ENCODE results near the gene LOXHD1.

The LOXHD1 gene

DNA sequence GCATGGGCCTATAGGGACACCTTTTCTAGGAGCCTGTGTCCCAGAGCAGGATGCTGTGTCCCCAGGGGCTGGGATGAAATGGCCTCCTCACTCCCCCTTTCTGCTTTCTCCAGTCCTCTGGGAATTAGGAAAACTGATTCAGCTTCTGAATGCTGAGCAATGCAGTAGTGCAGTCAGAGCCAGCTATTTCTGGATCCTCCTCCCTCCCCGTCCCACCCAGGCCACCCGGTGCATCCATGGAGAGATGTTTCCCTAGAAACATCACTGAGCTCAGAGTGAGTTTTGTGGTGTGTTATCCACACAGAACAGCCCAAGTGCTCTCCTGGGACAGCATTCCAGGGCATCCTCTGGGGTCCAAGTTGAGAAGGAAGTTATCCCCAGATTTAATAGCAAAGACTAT is 125.5 kb downstream of the LOXHD1 start:
- no peak for DNase-seq

GRCh38 chr18:46528037-46528436 is 129.0 kb downstream of the LOXHD1 start:
- DNase-seq = no peak

- no peak for DNase-seq
Measured at GRCh38 chr18:46519870-46520269, 137.2 kb downstream of the LOXHD1 start.

GRCh38 chr18:46518438-46518837 is 138.6 kb downstream of the LOXHD1 start:
- DNase-seq = no peak

DNA sequence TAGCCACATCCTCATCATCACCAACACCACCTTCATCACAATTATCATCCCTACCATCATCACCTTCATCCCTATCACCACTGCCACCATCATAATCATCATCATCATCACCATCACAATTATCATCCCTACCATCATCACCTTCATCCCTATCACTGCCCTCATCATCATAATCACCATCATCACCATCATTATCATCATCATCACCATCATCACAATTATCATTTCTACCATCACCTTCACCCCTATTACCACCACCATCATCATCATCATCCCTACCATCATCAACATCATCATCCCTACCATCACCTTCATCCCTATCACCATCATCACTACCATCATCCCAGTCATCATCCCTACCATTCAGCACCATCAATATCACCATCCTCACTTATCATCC is 140.5 kb downstream of the LOXHD1 start:
- DNase-seq = no peak

DNA sequence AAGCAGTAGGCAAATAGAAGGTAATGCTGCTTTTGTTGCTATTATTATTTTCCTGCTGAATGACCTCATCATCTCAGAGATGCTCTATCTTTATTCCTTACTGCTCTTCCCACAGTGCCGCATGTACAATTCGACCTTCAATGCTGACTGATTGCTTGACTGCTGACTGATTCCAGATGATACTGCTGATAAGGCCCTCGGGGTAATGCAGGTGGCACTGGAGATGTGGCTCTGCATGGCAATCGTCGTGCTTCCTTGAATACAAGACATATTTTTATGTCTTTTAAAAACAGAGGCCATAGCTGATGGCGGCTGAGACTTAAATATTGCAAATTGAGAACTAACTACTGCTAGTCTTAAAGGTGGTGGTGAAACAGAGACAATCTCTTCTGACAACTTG is 146.6 kb downstream of the LOXHD1 start:
- no peak for DNase-seq

- DNase-seq = no peak
Measured at GRCh38 chr18:46509530-46509929, 147.5 kb downstream of the LOXHD1 start.

GRCh38 chr18:46506974-46507586 is 149.9 kb downstream of the LOXHD1 start:
- DNase-seq = no peak

- no peak for DNase-seq
Measured at GRCh38 chr18:46502444-46502843, 154.6 kb downstream of the LOXHD1 start.

GRCh38 chr18:46497129-46497528 is 159.9 kb downstream of the LOXHD1 start:
- DNase-seq = peak; percentile 2

DNA sequence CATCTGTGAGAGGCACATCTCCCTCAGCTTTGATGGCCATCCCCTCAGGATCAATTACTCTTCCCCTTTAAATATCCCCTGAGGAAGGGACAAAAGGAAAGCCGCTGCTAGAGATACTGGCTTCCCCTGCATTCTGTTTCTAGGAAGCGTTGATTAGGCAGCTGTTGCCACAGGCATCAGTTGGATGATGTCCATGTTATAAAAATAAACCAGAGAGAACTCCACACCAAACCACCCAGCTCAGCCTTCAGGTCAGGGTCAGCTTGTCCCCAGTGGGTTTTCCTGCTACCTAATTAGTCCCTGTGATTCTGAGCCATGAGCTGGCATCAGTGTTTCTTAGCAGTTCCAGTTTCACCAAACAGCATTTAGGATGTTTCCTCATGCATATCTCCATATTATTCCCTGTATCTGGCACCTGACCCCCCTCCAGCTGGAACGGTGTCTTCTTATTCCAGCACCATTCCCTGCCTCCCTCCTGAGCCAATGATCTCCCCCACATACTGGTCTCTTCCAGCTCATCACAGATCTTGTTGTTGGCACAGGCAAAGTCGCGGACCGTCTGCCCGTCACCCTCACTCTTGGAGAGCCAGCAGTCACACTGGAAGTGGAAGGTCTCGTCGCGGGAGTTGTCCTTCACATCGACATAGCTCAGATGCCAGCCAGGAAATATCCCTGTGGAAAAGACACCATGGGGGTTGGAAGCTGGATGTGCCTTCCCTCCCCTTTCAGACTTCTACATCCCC is 168.4 kb downstream of the LOXHD1 start:
- DNase-seq = no peak

- no peak for DNase-seq
Measured at GRCh38 chr18:46485675-46486194, 171.3 kb downstream of the LOXHD1 start.

DNA sequence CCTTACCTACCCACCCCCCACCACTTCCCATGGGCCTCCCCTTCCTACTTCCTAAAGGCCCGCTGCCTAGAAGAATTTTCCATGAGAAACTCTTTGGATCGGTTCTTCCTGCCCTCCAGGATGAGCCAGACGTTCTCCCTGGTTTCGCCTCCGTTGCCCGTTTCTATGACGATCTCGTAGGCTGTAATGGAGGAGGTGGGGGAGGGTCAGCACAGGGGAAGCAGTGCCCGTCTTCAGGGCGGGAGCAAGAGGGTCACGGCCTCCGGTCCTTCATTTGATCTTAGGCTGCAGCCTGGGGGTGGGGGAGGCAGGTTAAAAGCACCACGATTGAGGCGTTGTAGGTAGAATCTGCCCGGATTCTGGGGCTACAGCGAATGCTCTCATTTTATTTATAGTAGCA is 172.0 kb downstream of the LOXHD1 start:
- DNase-seq = no peak

- no peak for DNase-seq
Measured at GRCh38 chr18:46482831-46483230, 174.2 kb downstream of the LOXHD1 start.

GRCh38 chr18:46481847-46482245 is 175.2 kb downstream of the LOXHD1 start:
- no peak for DNase-seq

DNA sequence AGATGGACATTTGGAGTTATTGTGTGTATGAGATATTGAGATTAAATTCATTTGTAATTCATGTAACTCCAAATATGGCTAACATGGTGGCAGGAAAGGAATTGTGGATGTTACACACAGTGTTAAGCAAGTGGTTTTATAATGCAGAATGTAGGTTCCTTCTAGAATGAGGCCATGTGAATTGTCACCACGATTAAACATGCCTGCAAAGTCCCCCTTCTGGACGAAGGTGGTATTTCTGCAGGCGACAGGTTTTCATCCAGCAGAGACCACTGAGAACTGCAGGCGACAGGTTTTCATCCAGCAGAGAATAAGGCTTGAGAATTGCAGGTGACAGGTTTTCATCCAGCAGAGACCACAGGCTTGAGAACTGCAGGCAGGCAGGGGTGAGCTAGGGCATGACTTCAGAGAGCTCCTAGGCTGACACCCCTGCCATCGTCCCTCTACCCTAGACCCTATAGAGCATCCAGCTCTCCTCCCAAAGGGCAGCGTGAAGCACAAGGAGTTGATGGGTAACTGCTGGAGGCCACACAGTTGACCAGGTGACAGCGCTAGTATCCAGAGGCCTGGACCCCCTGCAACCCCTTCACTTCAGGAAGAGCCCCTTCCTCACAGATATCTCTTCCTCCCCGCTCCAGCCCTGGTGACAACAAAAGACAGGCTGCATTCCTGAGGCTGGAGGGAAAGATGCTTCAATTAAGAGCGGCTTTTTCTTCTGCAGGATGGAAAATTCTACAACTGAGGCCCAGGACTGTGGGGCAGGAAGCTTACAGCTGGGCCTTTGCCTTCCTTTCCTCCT is 175.8 kb downstream of the LOXHD1 start:
- peak; percentile 39 for DNase-seq

DNA sequence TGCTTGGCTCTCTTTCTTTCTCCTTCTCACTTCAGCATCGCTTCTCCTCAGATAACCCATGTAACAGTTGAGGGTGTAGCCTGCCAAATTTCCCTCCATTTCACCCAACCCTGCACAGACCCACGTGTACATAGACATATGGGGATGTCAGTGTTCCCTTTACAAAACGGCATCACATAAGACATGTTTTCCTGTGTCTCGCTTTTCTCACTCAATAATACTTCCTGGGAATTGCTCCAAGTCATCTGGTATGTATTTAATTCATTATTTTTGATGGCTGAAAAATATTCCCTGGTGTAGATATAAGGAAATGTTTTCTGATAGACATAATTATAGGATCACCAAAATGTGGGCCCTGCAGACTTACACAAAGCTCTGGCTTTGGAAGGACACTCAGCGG is 176.8 kb downstream of the LOXHD1 start:
- no peak for DNase-seq

- DNase-seq = no peak
Measured at GRCh38 chr18:46478796-46479195, 178.2 kb downstream of the LOXHD1 start.

GRCh38 chr18:46477425-46478011 is 179.5 kb downstream of the LOXHD1 start:
- DNase-seq = no peak

DNA sequence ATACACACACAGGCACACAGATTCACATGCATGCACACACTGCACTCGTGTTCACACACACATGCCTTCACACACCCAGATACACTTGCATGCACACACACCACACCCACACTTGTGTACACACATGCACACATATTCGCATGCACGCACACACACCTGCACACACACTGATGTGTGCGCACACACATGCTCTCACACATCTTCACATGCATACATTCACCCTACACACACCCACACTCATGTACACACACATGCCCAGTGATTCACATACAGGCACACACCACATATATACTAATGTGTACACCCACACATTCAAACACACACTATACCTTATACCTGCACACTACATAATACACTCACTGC is 181.6 kb downstream of the LOXHD1 start:
- DNase-seq = no peak

DNA sequence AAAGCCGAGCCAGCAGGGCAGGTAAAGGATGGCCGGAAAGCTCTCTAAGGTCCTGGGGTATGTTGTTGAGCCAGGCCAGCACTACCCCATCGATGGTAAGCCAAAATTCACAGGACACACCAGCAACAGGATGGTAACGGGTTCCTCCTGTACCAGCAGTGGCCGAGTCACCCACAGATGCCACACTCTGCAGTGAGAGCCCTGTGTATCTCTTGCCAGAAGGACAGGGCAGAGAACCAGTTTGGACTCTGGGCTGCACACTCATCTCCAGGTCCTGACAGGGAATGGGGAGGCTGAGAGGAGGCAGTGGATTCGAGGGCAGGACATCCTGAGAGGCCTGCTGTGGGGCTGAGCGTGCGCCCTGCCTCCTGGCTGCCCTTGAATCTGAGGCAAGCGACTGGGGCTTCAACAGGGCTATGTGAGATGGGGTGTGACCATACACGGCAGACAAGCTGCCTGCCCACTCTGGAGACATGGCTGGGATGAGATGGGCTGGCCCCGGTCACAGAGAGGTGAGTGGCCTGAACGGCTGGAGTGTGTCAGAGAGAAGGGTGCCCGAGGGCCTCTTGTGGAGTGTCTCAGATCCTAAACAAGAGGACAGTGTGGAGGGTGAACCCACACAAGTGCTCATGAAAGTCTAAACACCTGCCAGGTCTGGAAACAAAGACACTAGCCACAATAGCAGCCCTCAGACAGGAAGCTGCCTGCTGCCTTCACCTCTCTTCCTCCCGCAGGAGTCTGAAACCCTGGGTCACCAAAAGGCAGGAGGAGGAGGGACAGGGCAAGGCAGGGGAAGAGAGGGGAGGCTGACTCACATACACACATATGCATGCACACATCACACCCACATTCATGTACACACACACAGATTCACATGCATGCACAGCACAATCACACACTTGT is 182.3 kb downstream of the LOXHD1 start:
- DNase-seq = no peak

GRCh38 chr18:46471809-46472498 is 185.1 kb downstream of the LOXHD1 start:
- no peak for DNase-seq

Data from kidney glomerular epithelial cell (primary cell).